Measurements from ENCODE around the gene IQCF2.
"Not testable (repeated sequence)": the region's sequence is repeated elsewhere in the genome, so short reads cannot be mapped to it uniquely, and the experiment has no call there.

IQCF2 gene

GRCh38 chr3:51860703-51861665, at the start of gene IQCF2:
Gene IQCF2 (plus strand): TSS chr3:51861615. CDS start chr3:51861667, 52 bp downstream.
- no peak for DNase-seq

- DNase-seq: no peak
These were observed 47.9 kb upstream of the IQCF2 start for GRCh38 chr3:51813539-51813938.

- DNase-seq: no peak
These were observed 47.4 kb upstream of the IQCF2 start for GRCh38 chr3:51814034-51814433.

GRCh38 chr3:51815614-51816013, 45.8 kb upstream of the IQCF2 start:
- DNase-seq: no peak

- no peak for DNase-seq
These were observed 44.7 kb upstream of the IQCF2 start for GRCh38 chr3:51816723-51817122.

- no peak for DNase-seq
These were observed 44.0 kb upstream of the IQCF2 start for GRCh38 chr3:51817375-51817774.

- no peak for DNase-seq
These were observed 42.3 kb upstream of the IQCF2 start for GRCh38 chr3:51819151-51819550.

GRCh38 chr3:51819709-51820406, 41.6 kb upstream of the IQCF2 start:
- DNase-seq: no peak

- DNase-seq: no peak
These were observed 33.1 kb upstream of the IQCF2 start for GRCh38 chr3:51828297-51828696.

GRCh38 chr3:51830345-51830744, 31.1 kb upstream of the IQCF2 start:
- no peak for DNase-seq

GRCh38 chr3:51830836-51831385, 30.5 kb upstream of the IQCF2 start:
- no peak for DNase-seq

GRCh38 chr3:51836606-51837005, 24.8 kb upstream of the IQCF2 start:
- DNase-seq: no peak

GRCh38 chr3:51845129-51845528, 16.3 kb upstream of the IQCF2 start:
- DNase-seq: no peak

- not testable (repeated sequence) for DNase-seq
These were observed 6.0 kb upstream of the IQCF2 start for GRCh38 chr3:51855411-51855810.

GRCh38 chr3:51862886-51863285, 1.5 kb downstream of the IQCF2 start:
- no peak for DNase-seq

- DNase-seq: not testable (repeated sequence)
These were observed 7.5 kb downstream of the IQCF2 start for GRCh38 chr3:51868896-51869295.

- no peak for DNase-seq
These were observed 7.9 kb downstream of the IQCF2 start for GRCh38 chr3:51869304-51869703.

GRCh38 chr3:51873253-51873766, 11.9 kb downstream of the IQCF2 start:
- DNase-seq: no peak

- no peak for DNase-seq
These were observed 12.5 kb downstream of the IQCF2 start for GRCh38 chr3:51873876-51874275.

GRCh38 chr3:51874411-51874810, 13.0 kb downstream of the IQCF2 start:
- no peak for DNase-seq

GRCh38 chr3:51874889-51875288, 13.5 kb downstream of the IQCF2 start:
- no peak for DNase-seq

- no peak for DNase-seq
These were observed 14.1 kb downstream of the IQCF2 start, which contains the start of gene IQCF5 for GRCh38 chr3:51875501-51875900. Gene IQCF5 (minus strand): TSS chr3:51875601. CDS start chr3:51875531, 70 bp downstream.

GRCh38 chr3:51876186-51876585, 14.8 kb downstream of the IQCF2 start:
- DNase-seq: no peak
